HG03045 (cell line): ENCODE data around the gene GFER.
A peak's percentile ranks its signal among the peaks of the same experiment; 100 is the strongest.

Experiments
- ATAC-seq: cut with Tn5 transposase; IDR thresholded peaks from one replicate; pipeline ENCODE4 v1.9.1; 2021; ENCODE audit warnings: mild to moderate bottlenecking, moderate library complexity; ENCODE audit not compliant: unreplicated experiment

The GFER gene

DNA sequence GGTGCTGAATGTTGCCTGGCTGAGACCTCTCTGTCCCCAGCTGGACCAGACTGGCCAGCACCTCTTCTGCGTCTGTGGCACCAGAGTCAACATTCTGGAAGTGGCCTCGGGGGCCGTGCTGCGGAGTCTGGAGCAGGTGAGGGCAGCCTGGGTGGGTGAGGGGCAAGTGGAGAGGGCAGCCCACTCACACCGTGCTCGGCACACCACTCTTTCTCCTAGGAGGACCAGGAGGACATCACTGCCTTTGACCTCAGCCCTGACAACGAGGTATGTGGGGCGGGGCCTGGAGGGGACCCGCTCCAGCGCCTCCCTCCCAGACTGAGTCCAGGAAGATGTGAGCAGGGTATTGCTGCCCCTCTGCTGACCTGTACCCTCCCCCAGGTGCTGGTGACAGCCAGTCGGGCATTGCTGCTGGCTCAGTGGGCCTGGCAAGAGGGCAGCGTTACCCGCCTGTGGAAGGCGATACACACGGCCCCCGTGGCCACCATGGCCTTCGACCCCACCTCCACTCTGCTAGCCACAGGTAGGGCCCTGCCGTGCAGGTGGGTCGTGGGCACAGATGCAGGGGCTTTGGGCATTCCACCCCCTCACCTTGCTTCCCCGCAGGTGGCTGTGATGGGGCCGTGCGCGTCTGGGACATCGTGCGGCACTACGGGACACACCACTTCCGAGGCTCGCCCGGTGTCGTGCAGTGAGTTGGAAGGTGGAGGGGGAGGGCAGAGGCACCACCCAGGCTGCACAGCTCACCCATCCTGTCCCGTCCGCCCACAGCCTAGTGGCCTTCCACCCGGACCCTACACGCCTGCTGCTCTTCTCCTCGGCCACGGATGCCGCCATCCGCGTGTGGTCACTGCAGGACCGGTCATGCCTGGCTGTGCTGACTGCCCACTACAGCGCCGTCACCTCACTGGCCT lies 9.6 kb upstream of the GFER start:
- no peak for ATAC-seq

DNA sequence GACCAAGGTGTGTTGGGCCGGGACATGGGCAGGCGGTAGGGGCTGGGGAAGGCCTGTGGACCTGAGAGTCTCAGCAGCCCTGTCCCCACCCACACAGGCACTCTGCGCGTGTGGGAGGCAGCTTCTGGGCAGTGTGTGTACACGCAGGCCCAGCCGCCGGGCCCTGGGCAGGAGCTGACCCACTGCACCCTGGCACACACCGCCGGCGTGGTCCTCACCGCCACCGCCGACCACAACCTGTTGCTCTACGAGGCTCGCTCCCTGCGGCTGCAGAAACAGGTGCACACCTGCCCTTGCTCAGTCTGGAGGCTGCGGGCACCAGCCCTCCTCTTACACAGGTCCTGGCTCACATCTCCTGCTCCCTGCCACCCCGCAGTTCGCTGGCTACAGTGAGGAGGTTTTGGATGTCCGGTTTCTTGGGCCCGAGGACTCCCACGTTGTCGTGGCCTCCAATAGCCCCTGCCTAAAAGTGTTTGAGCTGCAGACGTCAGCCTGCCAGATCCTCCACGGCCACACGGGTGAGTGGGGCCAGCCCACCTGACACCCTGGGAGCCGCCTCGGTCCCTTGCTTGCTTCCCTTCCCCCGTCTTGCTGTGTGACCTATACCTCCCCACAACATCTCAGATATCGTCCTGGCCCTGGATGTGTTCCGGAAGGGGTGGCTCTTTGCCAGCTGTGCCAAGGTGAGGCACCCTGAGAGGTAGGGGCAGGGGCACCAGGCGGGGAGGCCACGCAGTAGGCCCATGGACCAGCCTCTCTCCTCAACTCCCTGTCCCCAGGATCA lies 8.4 kb upstream of the GFER start:
- ATAC-seq, result no peak

DNA sequence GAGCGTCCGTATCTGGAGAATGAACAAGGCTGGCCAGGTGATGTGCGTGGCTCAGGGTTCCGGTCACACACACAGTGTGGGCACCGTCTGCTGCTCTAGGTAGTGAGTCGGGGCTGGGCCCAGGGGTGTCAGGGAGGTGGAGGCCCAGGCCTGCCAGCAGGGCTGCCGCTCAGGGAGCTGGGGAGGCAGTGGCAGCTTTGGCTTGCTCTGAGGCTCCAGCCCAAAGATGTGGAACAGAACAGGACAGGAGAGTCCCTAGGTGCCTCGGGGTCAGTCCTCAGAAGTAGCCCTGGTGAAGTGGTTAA lies 7.8 kb upstream of the GFER start:
- no peak for ATAC-seq

DNA sequence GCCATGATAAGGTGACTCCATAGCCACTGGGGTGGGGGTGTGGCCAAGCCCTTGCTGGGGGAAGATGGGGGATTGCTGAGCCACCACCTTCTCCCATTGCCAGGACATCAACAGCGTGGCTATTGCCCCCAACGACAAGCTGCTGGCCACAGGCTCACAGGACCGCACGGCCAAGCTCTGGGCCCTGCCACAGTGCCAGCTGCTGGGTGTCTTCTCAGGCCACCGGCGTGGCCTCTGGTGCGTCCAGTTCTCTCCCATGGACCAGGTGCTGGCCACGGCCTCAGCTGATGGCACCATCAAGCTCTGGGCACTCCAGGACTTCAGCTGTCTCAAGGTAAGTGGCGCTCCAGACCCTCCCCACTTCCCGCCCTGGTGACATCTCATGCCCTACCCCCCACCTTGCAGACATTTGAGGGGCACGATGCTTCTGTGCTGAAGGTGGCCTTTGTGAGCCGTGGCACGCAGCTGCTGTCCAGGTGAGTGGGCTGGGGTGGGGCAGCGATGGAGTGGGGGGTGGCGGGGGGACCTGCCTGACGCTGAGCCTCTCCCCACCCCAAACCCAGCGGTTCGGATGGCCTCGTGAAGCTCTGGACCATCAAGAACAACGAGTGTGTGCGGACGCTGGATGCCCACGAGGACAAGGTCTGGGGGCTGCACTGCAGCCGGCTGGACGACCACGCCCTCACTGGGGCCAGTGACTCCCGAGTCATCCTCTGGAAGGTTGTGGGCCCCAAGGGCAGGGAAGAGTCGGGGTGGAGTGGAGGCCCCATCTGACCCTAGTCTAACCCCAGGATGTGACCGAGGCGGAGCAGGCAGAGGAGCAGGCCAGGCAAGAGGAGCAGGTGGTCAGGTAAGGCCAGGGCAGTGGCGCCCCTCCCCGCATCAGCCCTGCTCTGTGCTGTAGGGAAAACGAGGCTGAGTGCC lies 6.8 kb upstream of the GFER start:
- no peak for ATAC-seq

DNA sequence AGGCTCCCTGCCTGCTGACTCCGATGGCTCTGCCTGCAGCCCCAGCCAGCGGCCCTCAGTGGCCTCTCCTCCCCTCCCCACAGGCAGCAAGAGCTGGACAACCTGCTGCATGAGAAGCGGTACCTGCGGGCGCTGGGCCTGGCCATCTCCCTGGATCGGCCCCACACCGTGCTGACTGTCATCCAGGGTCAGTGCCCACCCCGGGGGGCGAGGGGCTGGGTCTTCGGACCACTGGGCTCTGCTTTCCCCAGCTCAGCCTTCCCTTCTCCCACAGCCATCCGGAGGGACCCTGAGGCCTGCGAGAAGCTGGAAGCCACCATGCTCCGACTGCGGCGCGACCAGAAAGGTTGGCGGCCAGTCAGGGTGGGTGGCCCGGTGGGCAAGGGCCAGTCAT lies 6.1 kb upstream of the GFER start:
- no peak for ATAC-seq

DNA sequence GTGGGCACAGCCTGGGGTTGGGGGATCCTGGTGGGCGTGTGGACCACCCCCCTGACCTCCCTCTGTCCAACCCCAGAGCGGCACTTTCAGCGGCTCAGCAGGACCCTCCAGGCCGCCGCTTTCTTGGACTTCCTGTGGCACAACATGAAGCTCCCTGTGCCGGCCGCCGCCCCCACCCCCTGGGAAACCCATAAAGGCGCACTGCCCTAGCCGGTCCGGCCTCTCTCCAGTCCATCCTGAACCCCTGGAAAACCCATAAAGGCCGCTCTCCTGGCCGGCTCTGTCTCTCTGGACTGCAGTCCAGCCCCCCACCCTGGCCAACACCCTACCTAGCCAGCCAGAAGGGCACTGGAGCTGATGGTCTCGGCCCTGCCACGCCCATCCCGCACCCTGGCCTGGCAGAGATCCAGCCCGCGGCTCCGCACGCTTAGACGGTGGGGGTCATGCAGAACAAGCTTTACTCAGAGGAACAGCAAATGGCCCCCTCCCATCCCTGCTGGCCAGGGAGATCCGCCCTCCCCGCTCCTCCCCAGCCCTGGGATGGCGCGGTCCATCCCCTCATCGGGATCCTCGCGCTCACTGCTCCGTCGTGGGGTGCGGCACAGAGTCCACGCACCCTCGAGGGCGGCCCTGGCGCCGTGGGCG lies 5.4 kb upstream of the GFER start:
- ATAC-seq, result no peak

DNA sequence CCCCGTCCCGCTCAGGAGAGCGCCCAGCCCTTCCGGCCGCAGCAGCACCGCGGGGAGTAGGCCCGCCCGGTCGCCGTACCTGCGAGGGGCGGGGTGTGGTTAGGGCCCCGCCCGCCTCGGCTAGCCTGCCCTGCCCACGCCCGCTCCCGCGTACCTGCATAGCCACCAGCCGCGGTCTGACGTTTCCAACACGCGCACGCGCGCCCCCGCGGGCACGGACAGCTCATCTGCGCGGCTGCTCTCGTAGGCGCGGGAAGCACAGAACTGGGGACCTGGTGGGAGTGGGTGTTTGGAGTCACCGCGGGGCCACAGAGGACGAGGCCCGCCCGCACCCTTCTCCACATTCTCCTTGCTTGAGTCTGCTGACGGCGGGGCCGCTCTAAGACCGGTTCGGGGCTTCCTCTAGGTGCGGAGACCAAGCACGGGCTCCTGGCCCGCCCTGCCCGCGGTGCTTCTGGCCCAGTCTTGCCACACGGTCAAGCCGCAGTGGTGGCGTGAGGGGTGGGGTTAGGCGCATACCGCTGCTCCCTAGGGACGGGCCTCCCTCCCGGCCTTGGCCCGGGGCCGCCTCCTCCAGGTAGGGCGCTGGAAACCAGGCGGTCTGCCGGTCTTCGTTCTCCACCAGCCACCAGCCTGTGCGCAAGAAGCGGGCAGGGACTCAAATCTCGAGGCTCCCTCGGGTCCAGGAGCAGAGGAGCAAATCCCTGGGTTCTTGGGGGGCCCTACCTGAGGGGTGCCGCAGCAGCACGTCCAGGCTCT lies 4.5 kb upstream of the GFER start:
- ATAC-seq, result no peak

DNA sequence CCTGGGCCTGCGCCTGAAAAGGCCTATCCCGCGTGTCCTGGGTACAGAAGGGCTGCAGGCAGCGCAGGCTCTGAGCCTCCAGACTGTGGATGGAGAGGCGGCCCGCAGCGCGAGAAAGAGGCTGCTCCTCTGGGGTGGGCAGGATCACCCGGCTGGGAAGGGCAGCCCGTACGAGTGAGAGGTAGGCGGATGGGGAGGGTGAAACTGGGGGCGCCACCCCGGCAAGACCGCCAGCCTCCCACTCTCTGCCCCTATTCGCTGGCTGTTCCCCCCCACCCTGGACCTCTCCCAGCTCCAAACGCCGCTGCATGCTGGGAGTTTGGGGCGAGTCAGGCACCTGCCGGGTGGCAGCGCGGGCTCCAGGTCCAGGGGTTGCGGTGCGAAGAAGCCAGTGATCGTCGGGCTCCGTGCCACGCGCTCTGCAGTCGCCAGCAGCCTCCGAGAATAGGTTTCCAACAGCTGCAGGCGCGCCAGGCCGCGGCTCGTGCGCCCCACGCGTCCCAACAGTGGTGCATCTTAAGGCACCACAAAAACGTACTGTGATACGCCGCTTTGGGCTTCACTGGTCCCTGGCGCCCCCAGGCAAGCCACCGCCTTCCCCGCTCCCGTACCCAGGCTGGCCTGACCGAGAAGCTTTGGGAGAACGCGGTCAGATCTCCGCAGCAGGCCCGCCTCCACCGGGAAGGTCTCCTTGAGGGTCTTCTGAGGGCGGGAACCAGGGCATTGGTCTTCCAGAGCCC lies 3.8 kb upstream of the GFER start:
- no peak for ATAC-seq

DNA sequence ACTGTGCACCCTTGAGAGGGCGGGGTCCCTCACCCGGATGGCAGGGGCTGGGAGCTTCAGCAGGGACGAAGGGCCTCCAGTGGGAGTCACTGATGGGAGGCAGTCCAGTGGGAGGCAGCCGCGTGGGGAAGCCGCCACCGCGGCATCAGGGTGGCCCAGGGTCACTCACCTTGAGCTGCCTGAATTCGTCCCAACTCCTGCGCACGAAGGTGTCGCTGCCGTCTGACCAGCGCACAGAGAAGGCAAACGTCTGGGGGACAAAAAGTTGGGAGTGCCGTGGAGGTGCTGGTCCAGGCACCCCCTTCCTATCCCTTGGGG lies 3.3 kb upstream of the GFER start:
- no peak for ATAC-seq

DNA sequence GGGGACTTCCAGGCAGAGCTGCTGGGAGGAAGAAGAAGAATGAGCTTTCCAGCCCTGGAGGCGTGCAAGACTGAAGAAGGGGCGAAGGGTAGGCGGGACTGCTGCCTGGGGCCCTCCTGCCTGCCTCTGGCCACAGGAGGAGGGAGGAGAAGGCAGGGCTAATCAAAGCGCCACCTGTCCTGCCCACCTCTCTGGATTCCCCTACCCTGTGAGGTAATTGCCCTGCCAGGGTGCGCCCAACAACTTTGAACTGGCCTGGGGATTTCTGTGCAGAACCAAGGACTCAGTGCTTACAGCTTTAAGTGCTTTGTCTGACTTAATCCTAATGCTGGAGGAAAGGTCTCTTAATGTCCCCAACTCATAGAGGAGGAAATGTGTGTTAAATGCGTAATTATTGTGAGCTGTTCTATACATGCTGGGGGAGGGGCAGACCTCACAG lies 2.6 kb upstream of the GFER start, which contains the start of gene NOXO1:
Gene NOXO1, minus strand, starts transcription at position 72 of the 439 bp plus-strand sequence. CDS start 290 bp downstream, outside the sequence.
- no peak for ATAC-seq

DNA sequence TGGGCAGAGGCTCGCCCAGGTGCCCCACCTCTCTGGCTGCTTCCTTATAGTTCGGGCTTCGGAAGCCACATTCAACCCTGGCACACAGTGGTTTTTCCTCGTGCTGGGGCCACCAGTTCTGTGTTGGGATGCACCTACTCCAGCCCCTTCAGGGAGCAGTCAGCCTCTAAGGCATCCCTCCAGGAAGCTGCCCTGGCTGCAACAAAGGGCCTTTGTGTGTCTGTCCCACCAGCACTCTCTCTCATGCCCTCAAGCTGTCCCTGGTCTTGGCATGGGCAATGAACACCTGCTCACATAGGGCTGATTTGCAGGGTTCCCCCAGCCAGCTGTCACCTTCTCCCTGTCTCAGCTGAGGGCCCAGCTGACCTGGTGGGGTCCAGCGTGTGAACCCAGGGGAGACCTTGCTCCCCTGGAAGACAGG lies 2.0 kb upstream of the GFER start:
- no peak for ATAC-seq

DNA sequence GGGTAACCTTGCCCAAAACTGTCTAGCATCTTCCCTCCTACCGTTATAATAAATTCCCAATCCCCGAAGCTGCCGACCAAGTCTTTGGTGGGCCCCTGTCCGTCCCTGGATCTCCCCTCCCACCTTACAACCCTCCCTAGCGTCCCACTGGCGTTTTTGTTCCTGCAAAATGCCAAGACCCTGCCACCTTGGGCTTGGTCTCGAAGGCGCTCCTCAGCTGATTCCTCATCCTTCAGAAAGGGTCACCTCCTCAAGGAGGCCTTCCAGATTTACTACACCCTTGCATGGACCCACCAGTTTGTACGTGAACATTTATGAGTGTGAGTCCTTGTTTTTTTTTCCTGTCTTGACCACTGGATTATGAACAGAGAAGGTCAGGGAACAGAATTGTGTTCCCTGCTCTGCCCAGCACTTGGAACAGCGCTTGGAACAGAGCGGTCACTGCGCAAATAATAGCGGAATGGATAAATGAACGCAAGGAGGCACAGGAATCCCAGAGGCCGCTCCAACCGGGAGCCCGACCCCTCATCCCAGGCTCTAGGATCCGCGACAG lies 926 bp upstream of the GFER start:
- ATAC-seq, result no peak

DNA sequence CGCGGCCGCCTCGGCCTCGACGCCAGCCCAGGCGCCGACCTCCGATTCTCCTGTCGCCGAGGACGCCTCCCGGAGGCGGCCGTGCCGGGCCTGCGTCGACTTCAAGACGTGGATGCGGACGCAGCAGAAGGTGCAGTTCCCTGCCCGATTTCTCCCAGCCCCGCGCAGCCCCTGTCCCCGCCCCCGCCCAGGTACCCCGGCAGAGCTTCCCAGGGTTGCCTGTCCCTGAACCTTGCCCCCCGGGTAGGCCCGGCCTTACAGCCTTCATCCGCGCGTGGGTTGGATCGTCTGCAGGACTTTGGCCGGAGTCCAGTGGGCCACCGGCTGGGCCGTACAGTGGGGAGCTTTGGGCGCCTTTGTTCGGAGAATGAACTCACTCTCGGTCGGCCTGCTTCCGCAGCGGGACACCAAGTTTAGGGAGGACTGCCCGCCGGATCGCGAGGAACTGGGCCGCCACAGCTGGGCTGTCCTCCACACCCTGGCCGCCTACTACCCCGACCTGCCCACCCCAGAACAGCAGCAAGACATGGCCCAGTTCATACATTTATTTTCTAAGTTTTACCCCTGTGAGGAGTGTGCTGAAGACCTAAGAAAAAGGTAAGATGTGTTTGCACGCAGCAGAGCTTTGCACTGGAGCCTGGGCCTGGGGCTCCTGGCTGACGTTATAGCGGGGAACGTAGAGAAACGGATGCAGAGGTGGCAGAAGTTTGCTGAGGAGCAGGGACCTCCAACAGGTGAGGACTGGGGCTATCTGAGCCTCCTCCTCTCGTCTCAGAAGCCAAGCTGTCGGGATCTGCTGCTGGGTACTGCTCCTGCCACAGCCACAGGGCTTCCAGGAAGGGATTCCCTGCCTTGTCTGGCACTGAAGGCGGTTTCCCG lies 593 bp downstream of the GFER start:
- ATAC-seq, result peak; percentile 15

DNA sequence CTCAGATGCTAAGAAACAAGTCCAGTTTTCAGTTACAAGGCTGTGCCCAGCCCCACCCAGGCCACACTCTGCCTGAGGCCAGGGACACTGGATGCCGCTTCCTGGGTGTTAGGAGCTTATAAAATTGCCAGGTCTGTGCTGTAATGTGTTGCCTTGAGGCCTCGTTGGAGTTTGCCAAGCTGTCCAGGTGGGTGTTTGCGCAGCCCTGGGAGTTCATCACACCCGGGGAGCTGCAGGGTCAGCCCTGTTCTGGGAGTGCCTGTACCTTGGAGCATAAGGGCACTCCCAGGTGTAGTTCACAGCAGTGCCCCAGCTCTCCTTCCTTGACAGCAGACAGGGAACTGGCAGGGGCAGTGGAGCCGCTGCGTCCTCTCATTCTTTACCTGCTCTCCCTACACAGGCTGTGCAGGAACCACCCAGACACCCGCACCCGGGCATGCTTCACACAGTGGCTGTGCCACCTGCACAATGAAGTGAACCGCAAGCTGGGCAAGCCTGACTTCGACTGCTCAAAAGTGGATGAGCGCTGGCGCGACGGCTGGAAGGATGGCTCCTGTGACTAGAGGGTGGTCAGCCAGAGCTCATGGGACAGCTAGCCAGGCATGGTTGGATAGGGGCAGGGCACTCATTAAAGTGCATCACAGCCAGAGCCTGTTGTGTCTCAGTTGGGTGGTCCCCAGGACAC lies 1.6 kb downstream of the GFER start:
- ATAC-seq, result no peak

DNA sequence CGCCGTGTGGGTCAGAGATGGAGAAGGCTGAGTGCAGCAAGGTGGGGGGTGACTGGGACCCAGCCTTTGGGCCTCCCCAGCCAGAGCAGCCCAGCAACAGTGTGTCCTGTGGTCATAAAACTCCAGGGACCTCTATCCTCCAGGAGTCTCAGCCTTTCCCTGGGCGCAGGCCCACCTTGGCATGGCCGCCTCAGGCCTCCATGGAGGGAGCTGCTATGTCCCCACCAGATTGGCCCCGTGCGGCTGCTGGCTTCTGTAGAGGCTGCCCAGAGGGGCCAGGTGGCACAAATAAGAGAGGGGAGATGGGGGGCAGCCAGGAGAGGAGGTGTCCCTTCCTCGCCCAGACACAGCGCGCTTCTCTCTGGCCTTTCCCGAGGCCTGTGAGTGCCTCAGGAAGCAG lies 3.2 kb downstream of the GFER start:
- no peak for ATAC-seq

DNA sequence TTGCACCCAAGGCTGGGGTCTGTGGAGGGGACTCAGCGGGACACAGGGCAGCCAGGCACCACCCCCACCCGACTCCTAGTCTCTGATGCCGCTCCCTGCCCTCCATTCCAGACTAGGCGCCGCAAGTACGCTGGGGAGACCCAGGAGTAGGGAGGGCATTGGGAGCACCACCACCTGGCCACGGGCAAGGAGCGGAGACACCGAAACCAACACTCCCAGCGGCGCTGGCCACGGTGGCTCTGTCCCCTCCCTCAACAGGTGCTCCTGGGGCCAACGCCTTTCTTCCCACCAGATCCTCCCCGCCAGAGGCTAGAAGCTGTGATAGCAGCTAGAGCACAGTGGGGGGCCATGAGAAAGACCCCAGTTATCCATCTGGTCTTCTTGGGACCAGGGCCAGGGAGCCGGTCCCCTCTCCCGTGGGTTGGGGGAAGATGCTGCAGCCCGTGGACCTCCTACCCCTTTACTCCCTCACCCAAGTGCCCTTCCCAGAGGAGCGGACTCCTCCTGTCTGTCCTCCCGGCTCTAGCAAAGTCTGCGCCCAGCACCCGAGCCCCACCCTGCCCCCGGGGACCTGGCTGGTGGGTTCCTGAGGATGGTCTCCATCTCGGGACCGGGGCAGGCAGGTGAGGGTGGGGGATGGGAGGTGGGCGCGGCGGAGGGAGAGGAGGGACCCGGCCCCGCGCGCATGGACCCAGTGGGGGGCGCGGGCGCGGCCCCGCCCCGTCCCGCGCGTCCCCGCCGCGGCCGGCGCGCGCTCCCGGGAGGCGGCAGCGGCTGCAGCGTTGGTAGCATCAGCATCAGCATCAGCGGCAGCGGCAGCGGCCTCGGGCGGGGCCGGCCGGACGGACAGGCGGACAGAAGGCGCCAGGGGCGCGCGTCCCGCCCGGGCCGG lies 5.5 kb downstream of the GFER start, which contains the start of gene SYNGR3:
Gene SYNGR3, plus strand, starts transcription at position 762 of the 892 bp plus-strand sequence. CDS start 133 bp downstream, outside the sequence.
- ATAC-seq, result no peak

DNA sequence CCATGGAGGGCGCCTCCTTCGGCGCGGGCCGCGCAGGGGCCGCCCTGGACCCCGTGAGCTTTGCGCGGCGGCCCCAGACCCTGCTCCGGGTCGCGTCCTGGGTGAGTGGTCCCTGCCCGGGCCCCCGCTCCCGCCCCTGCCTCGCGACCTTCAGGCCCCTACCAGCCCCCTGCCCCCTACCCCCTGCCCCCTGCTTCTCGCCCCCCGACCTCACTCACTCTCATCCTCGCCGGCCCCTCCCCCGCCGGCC lies 6.0 kb downstream of the GFER start:
- ATAC-seq, result no peak
